Parathyroid adenoma (tissue), 2 donors: ENCODE results near the gene WFDC2.

Source experiments
- H2AFZ ChIP-seq: fragments of 300-600 bp; sonication (generic); one replicate; pipeline ENCODE4 v1.7.0; 2017; ENCODE audit warnings: antibody characterized with exemption, mild to moderate bottlenecking
- H3K27ac ChIP-seq: fragments of 300-600 bp; sonication (generic); one replicate; pipeline ENCODE4 v1.7.0; 2017
- H3K27me3 ChIP-seq: fragments of 300-600 bp; sonication (generic); one replicate; pipeline ENCODE4 v1.7.0; 2017; ENCODE audit warnings: low read length; ENCODE audit not compliant: control insufficient read depth, insufficient read depth
- H3K36me3 ChIP-seq: fragments of 300-600 bp; sonication (generic); one replicate; pipeline ENCODE4 v1.7.0; 2017; ENCODE audit warnings: low read length; ENCODE audit not compliant: control insufficient read depth, insufficient read depth
- H3K4me1 ChIP-seq: fragments of 300-600 bp; sonication (generic); one replicate; pipeline ENCODE4 v1.7.0; 2017; ENCODE audit warnings: control low read depth
- H3K4me2 ChIP-seq: fragments of 300-600 bp; sonication (generic); one replicate; pipeline ENCODE4 v1.7.0; 2017; ENCODE audit warnings: low read length
- H3K4me3 ChIP-seq: fragments of 300-600 bp; sonication (generic); one replicate; pipeline ENCODE4 v1.7.0; 2017; ENCODE audit warnings: low read depth, low read length
- H3K79me2 ChIP-seq: fragments of 300-600 bp; sonication (generic); one replicate; pipeline ENCODE4 v1.7.0; 2017; ENCODE audit warnings: control low read depth
- H3K9ac ChIP-seq: fragments of 300-600 bp; sonication (generic); one replicate; pipeline ENCODE4 v1.7.0; 2017; ENCODE audit warnings: mild to moderate bottlenecking
- H3K9me3 ChIP-seq: fragments of 300-600 bp; sonication (generic); one replicate; pipeline ENCODE4 v1.7.0; 2017; ENCODE audit warnings: low read length; ENCODE audit not compliant: control insufficient read depth
- CTCF ChIP-seq: fragments of 300-600 bp; sonication (generic); IDR thresholded peaks from one replicate; pipeline ENCODE4 v1.7.0; 2017; ENCODE audit warnings: antibody characterized with exemption, mild to moderate bottlenecking
- donor health status: primary hyperparathyroidism.

WFDC2 gene

GRCh38 chr20:45433316-45433715, 36.2 kb upstream of the WFDC2 start:
- no peak overlapping the region for H3K4me3 ChIP-seq
- H3K79me2 ChIP-seq: no peaks in the 10 kb centered on the region
- no peak overlapping the region for H2AFZ ChIP-seq
- no peaks in the 10 kb centered on the region for H3K9me3 ChIP-seq
- H3K4me1 ChIP-seq: peaks cover 2% of the 10 kb centered on the region
- H3K36me3 ChIP-seq: no peaks in the 10 kb centered on the region
- H3K27me3 ChIP-seq: no peaks in the 10 kb centered on the region
- no peak overlapping the region for H3K9ac ChIP-seq
- H3K27ac ChIP-seq: no peak overlapping the region
- H3K4me2 ChIP-seq: no peak overlapping the region
- no peak for TF ChIP-seq CTCF

- Histone ChIP-seq H3K27ac (no peak overlapping the region), H3K9me3 (no peaks in the 10 kb centered on the region), H3K4me1 (peaks cover 2% of the 10 kb centered on the region), H3K4me2 (no peak overlapping the region), H3K27me3 (no peaks in the 10 kb centered on the region), H3K79me2 (no peaks in the 10 kb centered on the region), H3K4me3 (no peak overlapping the region), H3K9ac (no peak overlapping the region), H2AFZ (no peak overlapping the region), H3K36me3 (no peaks in the 10 kb centered on the region)
- no peak for TF ChIP-seq CTCF
Measured at GRCh38 chr20:45433976-45434375, 35.6 kb upstream of the WFDC2 start.

GRCh38 chr20:45436732-45437485, 32.6 kb upstream of the WFDC2 start:
- Histone ChIP-seq H3K9me3 (no peaks in the 10 kb centered on the region), H3K4me3 (peak overlapping the region; percentile 64), H3K9ac (peak overlapping the region; percentile 40), H2AFZ (peak overlapping the region; percentile 98), H3K4me1 (peaks cover 2% of the 10 kb centered on the region), H3K79me2 (no peaks in the 10 kb centered on the region), H3K36me3 (no peaks in the 10 kb centered on the region), H3K27me3 (no peaks in the 10 kb centered on the region), H3K27ac (peak overlapping the region; percentile 57), H3K4me2 (peak overlapping the region; percentile 76)
- TF ChIP-seq CTCF: peak; percentile 98

GRCh38 chr20:45440424-45440823, 29.1 kb upstream of the WFDC2 start:
- peaks cover 2% of the 10 kb centered on the region for H3K4me1 ChIP-seq
- H3K4me3 ChIP-seq: no peak overlapping the region
- H3K79me2 ChIP-seq: no peaks in the 10 kb centered on the region
- no peak overlapping the region for H3K27ac ChIP-seq
- H2AFZ ChIP-seq: no peak overlapping the region
- no peaks in the 10 kb centered on the region for H3K36me3 ChIP-seq
- no peaks in the 10 kb centered on the region for H3K27me3 ChIP-seq
- no peak overlapping the region for H3K9ac ChIP-seq
- no peaks in the 10 kb centered on the region for H3K9me3 ChIP-seq
- no peak overlapping the region for H3K4me2 ChIP-seq
- TF ChIP-seq CTCF: no peak
